HL-60 (cell line): ENCODE results near the gene TSPAN1.

Source experiments
- DNase-seq, 2 experiments: peaks; one replicate each; pipeline ENCODE4 v3.0.0-alpha.2; 2010 to 2020; ENCODE audit warnings: low read depth in 1 of 2, low spot score in 1 of 2
- H3K27ac ChIP-seq: fragments of 250-450 bp; sonication (Bioruptor Pico); replicated peaks from 2 replicates; pipeline ENCODE4 v1.5.1; 2020; ENCODE audit warnings: mild to moderate bottlenecking, moderate library complexity
- H3K27me3 ChIP-seq: fragments of 250-450 bp; sonication (Bioruptor Pico); 2 replicates; pipeline ENCODE4 v1.5.1; 2021; ENCODE audit warnings: mild to moderate bottlenecking, moderate library complexity; ENCODE audit not compliant: insufficient read depth, poor library complexity, severe bottlenecking
- H3K4me3 ChIP-seq: replicated peaks from 2 replicates; pipeline ENCODE4 v1.5.1; 2011; ENCODE audit warnings: mild to moderate bottlenecking, control low read depth, low read length; ENCODE audit not compliant: insufficient read depth
- GABPA ChIP-seq: IDR thresholded peaks from 2 replicates; pipeline ENCODE4 v1.6.1; 2012; ENCODE audit warnings: low read depth
- POLR2AphosphoS5 ChIP-seq: IDR thresholded peaks from 2 replicates; pipeline ENCODE4 v1.6.1; 2012; ENCODE audit warnings: low read depth
- SPI1 ChIP-seq: IDR thresholded peaks from 2 replicates; pipeline ENCODE4 v1.6.1; 2012; ENCODE audit warnings: low read depth, mild to moderate bottlenecking, borderline replicate concordance
- TF ChIP-seq, protein P1 (sequence below): IDR thresholded peaks from 2 replicates; pipeline ENCODE4 v1.6.1; 2012; ENCODE audit warnings: low read depth; ENCODE audit not compliant: insufficient replicate concordance
- TF ChIP-seq, protein P2 (sequence below): IDR thresholded peaks from one replicate; pipeline ENCODE4 v1.5.1; 2011; ENCODE audit warnings: low read length, control low read depth, inconsistent platforms; ENCODE audit not compliant: insufficient read depth

TSPAN1 gene

DNA sequence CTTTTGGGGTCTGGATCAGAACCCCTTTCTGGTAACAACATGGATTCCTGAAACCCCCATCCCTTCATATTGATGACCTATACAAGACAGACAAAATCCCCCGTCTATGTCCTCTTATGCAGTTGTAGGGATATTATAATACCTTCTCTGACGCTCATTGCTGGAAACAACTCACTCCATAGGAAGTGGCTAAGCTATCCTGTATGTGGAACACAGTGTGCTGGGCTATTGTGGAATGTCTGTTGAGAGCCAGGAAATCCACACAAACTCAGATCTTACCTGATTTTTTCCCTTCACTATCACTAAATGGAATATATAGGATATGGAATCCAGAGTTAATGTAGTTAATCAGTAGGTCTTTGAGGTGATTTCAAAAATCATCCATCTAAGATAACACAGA is 24.8 kb upstream of the TSPAN1 start:
- TF ChIP-seq, protein P1, sequence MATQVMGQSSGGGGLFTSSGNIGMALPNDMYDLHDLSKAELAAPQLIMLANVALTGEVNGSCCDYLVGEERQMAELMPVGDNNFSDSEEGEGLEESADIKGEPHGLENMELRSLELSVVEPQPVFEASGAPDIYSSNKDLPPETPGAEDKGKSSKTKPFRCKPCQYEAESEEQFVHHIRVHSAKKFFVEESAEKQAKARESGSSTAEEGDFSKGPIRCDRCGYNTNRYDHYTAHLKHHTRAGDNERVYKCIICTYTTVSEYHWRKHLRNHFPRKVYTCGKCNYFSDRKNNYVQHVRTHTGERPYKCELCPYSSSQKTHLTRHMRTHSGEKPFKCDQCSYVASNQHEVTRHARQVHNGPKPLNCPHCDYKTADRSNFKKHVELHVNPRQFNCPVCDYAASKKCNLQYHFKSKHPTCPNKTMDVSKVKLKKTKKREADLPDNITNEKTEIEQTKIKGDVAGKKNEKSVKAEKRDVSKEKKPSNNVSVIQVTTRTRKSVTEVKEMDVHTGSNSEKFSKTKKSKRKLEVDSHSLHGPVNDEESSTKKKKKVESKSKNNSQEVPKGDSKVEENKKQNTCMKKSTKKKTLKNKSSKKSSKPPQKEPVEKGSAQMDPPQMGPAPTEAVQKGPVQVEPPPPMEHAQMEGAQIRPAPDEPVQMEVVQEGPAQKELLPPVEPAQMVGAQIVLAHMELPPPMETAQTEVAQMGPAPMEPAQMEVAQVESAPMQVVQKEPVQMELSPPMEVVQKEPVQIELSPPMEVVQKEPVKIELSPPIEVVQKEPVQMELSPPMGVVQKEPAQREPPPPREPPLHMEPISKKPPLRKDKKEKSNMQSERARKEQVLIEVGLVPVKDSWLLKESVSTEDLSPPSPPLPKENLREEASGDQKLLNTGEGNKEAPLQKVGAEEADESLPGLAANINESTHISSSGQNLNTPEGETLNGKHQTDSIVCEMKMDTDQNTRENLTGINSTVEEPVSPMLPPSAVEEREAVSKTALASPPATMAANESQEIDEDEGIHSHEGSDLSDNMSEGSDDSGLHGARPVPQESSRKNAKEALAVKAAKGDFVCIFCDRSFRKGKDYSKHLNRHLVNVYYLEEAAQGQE: no peak
- TF ChIP-seq POLR2AphosphoS5: no peak
- no peak for TF ChIP-seq SPI1
- TF ChIP-seq, protein P2, sequence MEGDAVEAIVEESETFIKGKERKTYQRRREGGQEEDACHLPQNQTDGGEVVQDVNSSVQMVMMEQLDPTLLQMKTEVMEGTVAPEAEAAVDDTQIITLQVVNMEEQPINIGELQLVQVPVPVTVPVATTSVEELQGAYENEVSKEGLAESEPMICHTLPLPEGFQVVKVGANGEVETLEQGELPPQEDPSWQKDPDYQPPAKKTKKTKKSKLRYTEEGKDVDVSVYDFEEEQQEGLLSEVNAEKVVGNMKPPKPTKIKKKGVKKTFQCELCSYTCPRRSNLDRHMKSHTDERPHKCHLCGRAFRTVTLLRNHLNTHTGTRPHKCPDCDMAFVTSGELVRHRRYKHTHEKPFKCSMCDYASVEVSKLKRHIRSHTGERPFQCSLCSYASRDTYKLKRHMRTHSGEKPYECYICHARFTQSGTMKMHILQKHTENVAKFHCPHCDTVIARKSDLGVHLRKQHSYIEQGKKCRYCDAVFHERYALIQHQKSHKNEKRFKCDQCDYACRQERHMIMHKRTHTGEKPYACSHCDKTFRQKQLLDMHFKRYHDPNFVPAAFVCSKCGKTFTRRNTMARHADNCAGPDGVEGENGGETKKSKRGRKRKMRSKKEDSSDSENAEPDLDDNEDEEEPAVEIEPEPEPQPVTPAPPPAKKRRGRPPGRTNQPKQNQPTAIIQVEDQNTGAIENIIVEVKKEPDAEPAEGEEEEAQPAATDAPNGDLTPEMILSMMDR: no peak
- no peak for TF ChIP-seq GABPA
- Histone ChIP-seq H3K27me3 (no peaks in the 10 kb centered on the region), H3K27ac (no peak overlapping the region), H3K4me3 (no peak overlapping the region)
- DNase-seq: no peak

DNA sequence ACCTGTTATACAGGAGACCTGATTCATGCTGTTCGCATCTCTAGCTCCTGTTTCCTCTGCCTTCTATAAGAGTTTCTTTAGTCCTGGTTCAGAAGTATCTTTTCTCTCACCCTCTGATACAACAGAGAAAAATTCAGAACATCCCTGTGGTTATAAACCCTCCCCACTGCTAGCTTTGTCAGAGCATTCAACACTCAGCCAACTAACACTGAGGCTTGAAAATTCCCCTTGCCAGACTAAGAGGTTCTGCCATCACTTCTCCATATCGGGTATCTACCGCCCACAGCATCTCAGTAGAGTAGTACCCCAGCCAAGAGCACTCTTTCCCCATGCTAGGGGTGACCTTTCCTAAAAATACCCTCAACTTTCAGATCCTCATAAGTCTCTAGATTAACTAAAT is 22.9 kb upstream of the TSPAN1 start:
- Histone ChIP-seq H3K27ac (no peak overlapping the region), H3K4me3 (no peak overlapping the region), H3K27me3 (no peaks in the 10 kb centered on the region)
- TF ChIP-seq SPI1 (no peak), POLR2AphosphoS5 (no peak), GABPA (no peak)
- TF ChIP-seq, protein P2: no peak
- TF ChIP-seq, protein P1: no peak
- DNase-seq: no peak

DNA sequence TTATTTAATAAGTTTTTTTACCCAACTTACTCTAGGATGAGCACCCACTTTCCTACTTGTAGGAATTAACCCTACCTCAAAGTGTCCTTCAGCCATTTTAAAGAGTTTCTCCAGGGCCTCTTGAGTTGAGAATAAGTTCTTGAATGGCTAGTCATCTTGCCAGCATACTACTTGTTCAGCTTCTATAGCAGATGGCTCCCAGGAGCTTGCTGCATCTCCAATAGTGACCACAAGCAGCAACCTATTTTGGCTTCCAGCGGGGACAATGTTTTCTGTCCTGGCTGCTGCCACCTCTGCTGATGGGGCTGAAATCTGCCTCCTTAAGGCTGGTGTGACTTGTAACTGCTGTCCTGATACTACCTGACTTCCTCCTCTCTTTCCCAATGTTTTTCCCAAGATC is 21.7 kb upstream of the TSPAN1 start:
- TF ChIP-seq, protein P2: no peak
- TF ChIP-seq GABPA (no peak), SPI1 (no peak), POLR2AphosphoS5 (no peak)
- TF ChIP-seq, protein P1: no peak
- Histone ChIP-seq H3K27ac (no peak overlapping the region), H3K27me3 (no peaks in the 10 kb centered on the region), H3K4me3 (no peak overlapping the region)
- no peak for DNase-seq
